HG02884 (cell line): Measurements from ENCODE around the gene C9orf78.

Experiments
- ATAC-seq: cut with Tn5 transposase; IDR thresholded peaks from one replicate; pipeline ENCODE4 v1.9.1; 2021; ENCODE audit warnings: mild to moderate bottlenecking, moderate library complexity; ENCODE audit not compliant: unreplicated experiment

C9orf78 gene

DNA sequence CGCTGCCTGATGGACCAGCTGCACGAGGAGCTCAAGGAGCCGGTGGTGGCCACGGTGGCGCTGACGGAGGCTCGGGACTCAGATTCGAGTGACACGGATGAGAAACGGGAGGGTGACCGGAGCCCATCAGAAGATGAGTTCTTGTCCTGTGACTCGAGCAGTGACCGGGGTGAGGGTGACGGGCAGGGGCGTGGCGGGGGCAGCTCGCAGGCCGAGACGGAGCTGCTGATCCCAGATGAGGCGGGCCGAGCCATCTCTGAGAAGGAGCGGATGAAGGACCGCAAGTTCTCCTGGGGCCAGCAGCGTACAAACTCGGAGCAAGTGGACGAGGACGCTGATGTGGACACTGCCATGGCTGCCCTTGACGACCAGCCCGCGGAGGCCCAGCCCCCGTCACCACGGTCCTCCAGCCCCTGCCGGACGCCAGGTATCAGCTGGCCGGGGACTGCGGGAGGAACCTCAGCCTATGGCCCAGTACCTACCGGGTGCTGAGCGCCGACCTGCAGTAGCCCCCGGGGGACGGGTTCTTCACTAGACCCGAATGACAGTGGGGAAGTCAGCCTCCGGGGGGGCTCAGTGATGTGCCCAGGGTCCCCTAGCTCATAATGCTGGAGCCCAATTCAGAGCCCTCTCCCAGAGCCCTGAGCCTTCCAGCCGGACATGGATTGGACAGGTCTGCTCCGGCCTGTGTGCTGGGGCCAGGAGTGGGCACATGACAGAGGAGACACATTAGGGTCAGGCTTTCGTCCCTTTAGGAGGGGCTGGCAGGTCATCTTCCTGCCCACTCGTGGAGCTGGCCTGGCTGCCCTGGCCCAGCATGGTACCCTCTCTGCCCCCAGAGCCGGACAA, 33.2 kb upstream of the C9orf78 start:
- ATAC-seq, result no peak

DNA sequence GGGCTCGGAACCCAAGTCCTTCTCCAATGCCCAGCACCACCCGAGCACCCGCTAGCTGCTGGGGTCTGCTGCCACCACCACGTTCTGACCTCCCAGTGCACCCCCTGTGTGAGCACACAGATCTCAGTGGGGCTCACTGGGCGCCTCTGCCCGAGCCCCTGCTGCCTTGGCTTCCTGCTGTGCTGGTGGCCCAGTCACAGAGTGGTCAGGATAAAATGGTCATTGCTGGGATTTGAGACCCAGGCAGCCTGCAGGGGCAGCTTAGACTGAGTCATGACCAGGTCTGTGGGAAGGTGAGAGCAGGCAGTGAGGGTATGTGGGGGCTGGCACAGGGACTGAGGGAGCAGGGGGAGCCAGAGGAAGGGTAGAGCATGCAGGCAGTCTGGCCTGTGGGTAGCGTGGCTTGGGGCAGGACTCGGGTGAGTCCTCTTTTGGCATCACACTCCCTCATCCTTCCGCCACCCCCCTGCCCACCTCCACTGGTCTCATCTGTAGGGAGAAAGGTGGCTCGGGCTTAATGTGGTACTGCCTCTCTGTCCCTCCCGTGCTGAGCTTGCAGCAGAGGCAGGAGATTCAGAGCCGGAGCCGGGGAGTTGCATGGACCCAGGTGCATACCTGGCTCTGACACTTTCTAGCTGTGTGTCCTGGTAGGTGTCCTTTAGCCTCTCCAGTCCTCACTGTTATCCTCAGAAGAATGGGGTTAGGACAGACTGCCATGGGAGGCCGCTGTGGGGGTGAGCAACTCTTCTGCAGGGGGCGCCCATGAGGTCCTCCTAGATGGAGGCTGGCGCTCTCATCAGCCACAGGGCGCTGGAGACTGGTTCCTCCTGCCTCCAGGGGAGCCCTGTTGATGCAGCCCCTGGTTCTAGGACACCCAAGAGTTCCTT, 32.3 kb upstream of the C9orf78 start:
- ATAC-seq, result no peak

DNA sequence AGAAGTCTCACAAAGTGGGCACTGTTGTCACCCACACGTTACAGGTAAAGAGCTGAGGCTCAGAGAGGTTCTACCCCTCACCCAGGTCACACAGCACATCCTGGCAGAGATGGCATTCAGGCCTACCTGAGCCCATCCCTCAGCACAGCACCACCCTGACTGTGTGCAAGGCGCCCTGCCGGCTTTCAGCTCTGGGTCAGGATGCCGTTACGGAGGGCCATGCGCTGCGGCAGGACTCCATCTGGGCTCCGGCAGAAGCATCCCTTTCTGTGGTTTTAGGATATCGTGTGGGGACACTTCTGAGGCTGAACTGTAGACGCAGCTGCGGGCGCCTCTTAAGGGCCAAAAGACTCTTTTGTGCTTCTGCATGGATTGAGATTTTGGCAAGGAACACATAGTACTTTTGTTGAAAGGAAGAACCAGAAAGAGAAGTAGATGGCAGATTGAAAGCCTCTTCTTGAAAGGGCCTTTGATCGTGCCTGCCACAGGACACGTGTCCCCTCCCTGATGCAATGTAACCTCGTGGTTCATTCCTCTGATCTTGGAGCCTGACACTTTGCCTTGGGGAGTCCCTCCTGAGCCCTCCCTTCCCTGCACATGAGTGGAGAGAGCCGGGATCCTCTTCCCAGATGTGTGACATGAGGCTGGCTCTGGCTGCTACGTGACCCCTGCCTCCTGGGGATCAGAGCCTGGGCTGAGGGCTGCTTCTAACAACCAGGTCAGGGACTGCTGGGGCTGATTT, 31.5 kb upstream of the C9orf78 start:
- ATAC-seq, result no peak

DNA sequence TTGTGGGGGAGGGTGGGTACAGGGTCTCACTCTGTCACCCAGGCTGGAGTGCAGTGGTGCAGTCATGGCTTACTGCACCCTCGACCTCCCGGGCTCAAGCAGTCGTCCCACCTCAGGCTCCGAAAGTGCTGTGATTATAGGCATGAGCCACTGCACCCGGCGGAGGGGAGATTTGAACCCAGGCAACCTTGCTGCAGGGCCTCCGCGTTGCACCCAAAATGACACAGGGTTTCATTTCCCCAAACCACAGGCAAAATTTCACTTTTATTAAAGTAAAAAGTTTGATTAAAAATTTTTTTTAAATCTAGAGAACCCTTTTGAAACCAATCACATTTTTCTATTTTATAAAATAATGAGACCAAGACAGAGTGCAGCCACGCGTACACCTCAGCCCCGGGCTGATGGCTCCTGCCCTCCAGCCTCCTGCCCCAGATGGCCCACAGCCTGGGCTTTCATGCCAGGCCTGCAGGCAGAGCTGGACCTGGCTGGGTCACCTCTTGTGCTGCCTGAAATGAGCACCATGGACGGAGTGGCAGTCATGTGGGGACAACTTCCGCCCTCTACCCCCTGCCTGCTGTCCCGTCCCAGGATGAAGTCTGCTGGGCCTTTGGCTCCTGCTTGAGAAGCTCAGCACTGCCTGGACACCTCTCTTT, 30.7 kb upstream of the C9orf78 start:
- ATAC-seq, result no peak

DNA sequence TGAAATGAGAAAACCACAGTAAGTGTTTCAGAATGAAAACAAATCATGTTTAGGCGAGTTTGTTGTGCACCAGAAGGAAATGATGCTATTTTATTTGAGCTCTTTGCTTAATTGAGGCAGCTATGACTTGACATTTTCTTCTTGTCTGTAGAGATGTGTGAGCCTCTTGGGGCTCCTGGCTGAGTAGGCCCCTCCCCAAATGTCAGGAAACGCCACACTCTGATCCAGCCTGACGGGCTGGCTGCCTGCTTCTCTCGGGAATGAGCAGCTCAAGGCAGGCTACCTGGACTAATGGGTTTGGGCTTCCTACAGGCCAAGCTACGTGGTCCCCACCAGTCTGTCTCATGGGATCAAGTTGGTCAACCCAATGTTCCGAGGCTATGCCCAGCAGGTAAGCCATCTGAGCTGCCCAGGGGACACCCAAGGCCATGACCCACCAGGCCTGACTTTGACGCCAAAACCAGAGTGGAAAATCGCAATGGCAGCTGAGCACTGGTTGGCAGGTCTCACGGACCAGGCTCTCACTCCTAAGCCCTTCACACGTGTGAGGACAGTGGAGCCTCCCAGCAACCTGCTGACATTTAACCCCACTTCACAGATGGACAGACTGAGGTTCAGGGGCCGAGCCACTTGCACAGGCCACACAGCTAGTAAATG, 30.0 kb upstream of the C9orf78 start:
- ATAC-seq, result no peak

DNA sequence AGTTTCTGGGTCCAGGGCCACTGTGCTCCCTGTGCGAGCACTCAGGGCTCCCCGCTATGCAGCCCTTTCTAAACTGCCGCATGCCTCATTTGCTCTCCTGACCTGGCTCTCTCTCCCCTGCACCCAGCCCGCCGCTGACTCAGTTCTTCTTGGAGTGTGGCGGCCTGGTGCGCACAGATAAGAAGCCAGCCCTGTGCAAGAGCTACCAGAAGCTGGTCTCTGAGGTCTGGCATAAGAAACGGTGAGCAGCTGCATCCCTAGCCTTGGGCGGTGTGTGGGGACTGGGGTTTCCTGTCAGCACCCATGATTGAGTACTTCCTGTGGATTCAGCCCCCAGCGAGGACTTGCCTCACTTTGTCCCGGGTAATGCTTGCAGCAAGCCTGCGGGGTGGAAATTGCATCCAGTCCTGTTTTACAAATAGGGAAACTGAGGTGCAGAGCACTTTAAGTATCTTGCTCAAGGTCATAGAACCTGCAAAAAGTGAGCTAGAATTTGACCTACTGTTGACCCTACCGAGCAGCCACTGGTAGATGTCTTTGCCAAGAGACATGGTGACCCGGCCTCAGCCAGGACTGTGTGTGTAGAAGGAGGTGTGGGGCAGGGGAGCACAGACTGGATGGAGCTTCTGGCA, 28.1 kb upstream of the C9orf78 start:
- no peak for ATAC-seq

DNA sequence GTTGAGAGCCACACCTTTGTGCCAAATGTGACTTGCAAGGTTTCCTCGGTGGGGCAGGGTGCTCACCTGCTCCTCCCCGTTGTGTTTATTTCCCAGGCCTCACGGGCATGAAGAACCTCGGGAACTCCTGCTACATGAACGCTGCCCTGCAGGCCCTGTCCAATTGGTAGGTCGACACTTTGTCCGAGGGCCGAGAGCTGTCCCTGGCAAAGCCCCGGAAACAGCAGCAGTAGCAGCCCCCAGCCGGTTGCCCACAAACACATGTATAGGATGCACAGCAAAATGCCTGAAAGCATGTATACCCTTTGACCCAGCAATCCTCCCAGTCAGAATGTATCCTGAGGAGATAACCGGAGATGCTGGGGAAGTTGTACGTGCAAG, 26.4 kb upstream of the C9orf78 start:
- ATAC-seq, result no peak

DNA sequence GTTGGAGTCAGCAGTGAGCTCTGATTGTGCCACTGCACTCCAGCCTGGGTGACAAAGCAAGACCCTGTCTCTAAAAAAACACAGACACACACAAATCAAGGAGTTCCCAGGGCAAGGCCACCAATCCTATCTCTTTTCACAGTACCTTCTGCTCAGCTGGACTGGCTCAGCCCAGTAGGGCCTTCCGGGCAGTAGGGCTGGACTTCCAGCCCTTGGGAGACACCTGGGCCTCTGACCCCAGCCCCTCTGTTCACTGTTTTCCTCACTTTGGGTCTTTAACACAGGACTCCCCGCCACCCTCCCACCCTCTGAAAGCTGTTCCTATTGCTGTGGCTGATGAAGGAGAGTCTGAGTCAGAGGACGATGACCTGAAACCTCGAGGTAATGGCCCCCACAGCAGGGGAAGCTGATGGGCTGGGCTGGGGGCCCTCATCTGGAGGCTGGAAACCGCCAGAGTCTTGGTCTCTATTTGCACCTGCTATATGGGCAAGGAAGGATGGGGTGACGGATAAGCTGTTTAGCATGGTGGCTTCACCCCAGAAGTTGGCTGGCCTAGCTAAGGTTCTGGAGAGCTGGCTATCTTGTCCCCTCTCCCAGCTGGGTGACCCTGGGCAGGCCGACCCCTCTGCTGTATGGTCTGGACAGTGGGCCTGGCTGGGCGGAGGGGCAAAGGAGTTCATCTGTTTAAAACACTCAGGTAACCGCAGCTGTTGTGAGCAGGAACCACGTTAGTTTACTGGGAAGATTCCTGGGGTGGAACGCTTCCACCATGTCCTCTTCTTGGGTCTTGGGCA, 25.8 kb upstream of the C9orf78 start:
- no peak for ATAC-seq

DNA sequence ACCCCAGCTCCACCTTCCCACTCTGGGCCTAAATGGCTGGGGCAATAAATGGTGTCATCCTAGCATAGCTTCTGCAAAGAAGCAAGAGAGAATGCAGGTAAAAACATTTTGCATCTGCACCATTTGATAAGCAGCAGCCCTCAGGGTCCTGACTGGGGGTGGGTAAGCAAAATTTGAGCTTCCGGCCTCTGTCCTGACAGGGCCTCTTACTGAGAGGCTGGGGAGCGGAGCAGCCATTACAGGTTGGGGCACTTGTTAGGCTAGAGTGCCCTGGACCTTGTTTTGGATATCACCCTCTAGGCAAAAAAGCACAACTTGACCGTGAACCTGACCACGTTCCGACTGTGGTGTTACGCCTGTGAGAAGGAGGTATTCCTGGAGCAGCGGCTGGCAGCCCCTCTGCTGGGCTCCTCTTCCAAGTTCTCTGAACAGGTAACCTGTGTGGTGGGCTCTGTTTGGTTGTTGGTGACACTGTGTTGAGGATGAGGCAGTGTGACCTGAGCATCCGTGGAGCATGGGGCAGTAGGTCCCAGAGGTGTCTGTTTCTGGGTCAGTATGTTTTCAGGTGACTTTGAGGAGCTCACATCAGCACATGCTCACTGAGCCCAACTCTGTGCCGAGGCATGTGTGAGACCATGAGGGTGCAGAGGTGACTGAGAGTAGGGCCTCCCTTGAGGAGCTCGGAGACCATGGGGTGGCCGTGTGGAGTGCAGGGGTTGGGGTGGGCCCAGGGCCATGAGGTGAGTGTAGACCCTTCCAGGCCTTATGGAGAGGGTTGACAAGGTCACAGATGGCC, 23.3 kb upstream of the C9orf78 start:
- no peak for ATAC-seq

DNA sequence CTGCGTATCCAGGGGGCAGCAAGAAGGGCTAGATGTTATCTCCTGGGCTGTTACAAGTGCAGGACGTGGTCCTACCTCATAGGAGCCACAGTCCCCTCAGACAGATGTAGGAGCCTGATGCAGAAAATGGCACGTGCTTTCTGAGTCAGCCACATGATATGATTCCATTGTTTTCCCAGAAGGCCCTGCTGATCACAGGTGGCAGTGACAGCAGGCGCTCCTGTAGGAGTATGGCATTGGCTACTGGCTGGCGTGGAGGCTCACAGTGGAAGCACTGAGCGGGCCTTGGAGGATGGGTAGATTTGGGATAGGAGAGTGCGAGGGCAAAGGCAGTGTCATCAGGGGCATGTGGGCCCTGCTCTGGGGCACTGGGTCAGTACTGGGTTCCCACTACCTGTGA, 22.1 kb upstream of the C9orf78 start:
- ATAC-seq, result no peak

DNA sequence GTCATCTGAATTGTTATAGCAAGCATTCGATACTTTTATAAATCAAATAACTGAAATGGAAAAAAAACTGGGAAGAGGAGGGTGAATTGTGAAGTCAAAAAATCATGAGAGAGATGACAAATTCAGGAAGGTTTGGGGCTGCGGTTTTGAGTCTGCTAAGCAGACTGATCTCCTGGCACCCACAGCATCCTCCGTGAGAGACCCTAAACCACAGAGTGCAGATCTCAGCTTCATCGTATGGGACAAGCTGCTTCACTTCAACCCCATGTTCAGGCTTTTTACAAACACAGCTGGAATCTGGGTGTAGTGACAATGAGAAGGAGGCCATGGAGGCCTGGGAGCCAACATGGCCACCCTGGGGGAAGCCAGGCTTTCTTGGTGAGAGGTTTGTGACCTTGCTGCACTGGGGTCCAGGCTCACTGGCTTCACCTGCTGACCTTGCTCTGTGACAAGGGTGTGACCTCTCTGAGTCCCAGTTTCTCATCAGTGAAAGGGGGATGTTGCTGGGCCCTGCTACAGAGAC, 19.6 kb upstream of the C9orf78 start:
- ATAC-seq, result no peak

DNA sequence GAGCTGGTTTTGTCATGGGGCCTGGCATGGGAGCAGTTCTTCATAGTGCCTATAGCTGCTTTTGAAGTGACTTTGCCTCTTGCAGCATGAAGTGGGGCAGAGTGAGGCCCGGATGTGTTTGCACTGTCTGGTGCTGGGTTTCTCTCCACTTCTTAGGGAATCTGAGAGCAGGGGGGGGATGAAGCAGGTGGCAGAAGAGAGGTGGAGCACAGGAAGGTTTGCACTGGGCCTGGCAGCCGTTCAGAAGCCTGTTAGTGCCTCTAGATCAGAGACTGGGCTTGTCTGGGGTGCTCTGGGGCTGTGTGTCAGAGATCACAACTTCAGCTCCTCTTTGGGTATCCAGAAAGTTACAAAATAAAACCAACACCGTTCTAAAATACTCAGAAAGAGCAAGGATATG, 18.5 kb upstream of the C9orf78 start:
- ATAC-seq, result no peak

DNA sequence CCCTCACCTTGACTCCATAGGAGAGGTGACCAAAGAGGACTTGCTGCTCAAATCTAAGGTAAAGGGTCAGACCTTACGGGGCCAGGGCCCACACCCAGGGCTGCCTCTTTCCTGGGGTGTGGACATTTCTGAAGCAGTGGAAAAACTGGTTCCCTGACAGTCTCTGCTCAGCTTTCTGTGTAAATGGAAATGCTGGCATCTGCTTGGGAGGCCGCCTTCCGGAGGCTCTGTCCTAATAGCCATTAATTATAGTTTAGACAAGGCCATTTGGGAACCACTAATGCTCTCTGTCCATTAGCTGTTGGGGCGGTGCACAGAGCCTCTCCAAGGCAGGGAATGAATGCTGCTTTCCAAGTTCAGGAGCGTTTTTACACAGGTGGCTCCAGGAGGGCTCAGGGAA, 17.5 kb upstream of the C9orf78 start:
- ATAC-seq, result no peak

DNA sequence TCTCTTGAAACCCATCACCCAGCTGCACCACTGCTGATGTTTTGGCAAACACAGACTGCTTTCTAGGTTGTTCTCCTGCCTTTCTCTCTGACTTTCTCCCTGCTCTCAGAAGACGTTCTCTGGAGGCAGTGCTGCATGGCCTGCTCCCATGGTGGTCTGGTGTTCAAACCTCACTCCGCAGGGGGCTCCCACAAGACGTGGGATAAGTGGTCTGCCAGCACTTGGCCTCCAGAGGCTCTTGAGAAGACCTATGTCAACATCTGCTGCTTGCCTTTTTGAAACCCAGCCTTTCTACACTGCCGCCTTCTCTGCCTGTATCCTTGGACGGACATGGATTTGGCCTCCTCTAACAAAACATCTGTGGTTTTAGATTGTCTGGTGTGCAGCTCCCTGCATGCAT, 16.7 kb upstream of the C9orf78 start:
- ATAC-seq, result no peak

DNA sequence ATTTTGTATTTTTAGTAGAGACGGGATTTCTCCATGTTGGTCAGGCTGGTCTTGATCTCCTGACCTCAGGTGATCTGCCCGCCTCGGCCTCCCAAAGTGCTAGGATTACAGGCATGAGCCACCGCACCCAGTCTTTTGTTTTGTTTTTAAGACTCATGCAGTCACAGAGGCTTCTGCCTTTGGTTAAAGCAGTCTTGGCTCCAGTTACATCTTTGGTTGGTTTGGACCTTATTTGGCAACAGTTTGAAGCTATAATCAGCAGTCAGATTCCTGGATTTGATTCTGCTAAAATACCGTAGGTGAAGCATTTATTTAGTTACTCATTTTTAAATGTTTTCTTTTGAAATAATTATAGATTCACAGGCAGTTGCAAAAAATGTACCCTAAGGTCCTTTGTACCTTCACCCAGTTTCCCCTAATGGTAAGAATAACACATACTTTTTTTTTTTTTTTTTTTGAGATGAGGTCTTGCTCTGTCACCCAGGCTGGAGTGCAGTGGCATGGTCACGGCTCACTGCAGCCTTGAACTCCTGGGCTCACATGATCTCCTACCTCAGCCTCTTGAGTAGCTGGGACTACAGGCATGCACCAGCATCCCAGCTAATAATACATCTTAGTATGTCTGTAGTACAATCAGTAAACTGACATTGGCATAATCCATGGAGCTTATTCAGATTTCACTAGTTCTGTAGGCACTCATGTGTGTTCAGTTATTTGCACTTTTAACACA, 15.9 kb upstream of the C9orf78 start:
- ATAC-seq, result no peak

DNA sequence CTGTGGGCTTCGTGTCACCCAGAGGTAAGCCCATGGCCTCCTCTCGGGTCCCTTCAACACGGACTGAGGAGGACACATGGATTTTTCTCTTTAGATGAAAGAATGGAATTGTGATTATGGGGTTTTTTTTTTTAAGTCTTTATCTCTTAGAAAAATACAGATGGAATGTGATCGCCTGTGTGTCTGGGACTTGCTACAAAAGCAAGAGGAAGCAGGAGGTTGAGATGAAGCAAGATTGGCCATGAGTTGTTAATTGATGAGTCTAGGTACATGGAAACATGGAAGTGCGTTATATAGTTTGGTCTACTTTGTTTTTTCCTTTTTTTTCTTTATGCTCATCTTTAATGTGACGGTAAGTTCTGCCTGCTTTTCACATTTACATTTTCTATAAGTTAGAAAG, 14.8 kb upstream of the C9orf78 start:
- ATAC-seq, result no peak

DNA sequence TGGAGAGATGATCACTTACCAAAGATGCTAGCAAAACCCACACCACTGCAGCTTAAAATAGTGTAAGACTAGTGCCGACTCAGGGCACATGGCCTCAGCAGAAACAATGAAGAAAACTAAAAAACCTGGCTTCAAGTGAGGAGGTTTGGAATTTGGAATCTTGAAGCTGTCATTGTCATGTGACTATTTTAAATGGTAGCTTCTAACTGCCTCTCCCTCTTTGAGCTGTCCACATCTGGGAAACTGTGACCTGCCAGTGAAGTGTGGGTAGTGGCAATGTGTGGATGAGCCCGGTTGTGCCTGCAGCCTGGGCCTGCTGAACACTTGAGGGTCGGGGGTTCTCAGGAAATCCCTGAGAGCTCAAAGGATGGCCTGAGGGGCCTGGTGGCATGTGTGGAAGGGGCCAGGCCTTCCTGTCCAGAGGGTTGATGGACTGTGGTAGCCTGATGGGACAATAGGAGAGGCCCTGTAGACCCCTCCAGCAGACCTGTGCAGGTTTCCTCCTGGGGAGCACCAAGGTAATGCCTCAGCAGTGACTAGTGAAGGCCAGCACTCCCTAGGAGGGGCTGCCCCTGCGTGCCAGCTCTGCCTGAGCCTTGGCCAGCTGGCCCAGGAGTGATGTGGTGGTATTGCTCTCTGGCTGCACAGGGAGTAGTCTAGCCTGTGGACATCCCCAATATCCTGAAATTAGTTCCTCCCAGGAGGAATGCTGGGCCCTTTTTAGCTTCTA, 13.8 kb upstream of the C9orf78 start:
- ATAC-seq, result no peak
